Epidermal melanocyte (primary cell): Measurements from ENCODE around the gene SPATA25.
"Not testable (repeated sequence)": the region's sequence is repeated elsewhere in the genome, so short reads cannot be mapped to it uniquely, and the experiment has no call there.

Experiments
- DNase-seq: peaks from one replicate; pipeline ENCODE4 v3.0.0; 2011; ENCODE audit warnings: low spot score; ENCODE audit not compliant: insufficient read length

The SPATA25 gene

DNA sequence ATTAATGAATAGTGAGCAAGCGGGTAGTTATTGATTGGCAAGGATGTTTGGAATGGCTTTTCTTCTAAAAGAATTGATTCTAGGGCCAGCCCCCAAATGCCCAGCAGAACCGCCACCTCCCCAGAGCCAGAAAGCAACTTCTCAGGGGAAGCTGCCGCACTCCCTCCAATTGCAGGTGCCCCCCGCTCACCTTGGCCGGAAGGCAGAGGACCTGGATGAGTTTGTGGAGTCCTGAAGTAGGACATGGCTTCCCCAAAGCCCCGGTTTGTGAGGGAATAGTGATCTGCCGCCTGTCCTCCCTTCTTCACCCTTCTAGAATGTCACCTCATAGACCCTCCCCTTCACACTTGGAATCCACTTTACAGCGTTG, at the start of gene SPATA25:
Gene SPATA25 (minus strand): TSS at position 277 of the 370 bp plus-strand sequence. CDS start 32 bp downstream, at position 245.
- DNase-seq: no peak

DNA sequence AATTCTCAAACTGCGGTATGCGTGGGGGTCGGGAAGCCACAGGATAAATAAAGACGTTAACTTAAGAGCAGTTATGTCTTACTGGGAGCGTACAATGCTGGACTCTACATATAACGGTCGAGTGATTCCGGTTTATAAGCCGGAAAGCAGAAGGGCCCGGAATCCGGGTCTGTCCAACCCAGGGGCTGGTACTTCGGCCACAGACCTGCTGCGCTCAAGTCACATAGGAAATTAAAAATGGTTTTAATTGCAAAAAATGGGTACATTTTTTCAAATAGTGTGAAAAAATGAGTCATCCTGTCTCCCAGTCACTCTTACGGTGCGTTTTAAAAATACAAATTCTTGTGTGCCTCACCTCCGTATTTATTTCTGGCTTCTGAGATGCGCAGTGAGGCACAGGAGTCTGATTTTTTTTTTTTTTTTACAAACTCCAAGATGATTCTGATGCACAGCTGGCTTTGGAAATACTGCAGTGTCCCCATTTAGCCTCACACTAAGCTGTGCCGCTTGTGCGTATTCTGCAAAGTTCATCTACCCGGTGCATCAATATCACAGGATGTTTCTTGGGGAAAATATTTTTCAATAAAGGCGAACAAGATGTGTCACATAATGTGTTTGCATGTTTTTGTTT, 48.1 kb upstream of the SPATA25 start:
- no peak for DNase-seq

- DNase-seq: peak; percentile 100
Observed at GRCh38 chr20:45934586-45935415, 47.4 kb upstream of the SPATA25 start, which contains the start of gene PCIF1. PCIF1 (plus strand) TSS chr20:45934683; CDS start chr20:45939000, 4,317 bp downstream.

GRCh38 chr20:45934046-45934585, 46.7 kb upstream of the SPATA25 start:
- no peak for DNase-seq

DNA sequence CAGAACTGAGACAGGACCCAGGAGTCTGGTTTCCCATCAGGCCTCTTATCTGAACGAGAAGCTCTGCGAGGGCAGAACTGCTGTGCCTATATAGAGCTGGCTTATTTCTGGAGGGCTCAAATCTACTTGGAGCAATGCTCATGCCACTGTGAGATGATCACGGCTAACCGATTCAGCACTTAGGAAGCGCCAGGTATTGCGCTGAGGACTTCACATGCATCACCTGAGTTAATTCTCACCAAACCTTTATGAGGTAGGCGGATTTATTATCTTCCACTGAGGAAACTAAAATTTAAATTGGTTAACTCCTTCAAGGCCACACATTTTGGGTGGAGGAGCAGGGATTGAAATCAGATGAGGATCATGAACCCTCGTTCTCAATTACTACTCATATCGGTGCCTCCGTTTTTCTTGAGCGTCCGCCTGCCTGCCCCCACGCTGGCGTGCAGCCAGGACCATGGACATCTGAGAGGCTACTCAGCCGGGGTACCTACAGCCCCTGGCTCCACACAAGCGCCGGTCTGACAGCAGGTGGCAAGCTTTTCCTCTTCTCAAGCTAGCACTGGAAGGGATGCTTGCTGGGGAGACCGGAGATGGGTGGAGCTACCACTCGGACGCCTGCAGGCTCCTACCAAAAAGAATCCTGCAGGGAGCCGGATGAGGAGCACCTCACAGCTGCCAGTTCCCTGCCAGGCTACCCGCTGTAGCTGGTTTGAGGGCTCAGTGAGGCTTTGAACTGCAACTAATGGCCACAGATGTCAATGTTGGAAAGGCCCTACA, 46.0 kb upstream of the SPATA25 start:
- peak; percentile 69 for DNase-seq

- not testable (repeated sequence) for DNase-seq
Observed at GRCh38 chr20:45931680-45932079, 44.3 kb upstream of the SPATA25 start.

GRCh38 chr20:45927071-45927878, 39.9 kb upstream of the SPATA25 start:
- no peak for DNase-seq

DNA sequence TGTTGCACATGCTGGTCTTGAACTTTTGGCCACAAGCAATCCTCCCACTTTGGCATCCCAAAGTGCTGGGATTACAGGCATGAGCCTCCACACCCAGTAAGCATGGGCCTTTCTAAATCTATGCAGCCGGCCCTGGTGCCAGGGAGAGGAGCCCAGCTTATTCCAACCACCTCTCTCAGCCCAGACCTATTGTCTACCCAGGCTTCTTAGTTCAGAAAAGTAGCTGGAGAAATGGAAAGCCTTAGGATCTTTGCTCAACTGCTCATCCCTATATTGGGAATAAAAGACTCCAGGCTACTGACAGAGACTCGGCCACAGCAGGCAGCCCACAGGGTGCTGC, 39.3 kb upstream of the SPATA25 start:
- DNase-seq: no peak

DNA sequence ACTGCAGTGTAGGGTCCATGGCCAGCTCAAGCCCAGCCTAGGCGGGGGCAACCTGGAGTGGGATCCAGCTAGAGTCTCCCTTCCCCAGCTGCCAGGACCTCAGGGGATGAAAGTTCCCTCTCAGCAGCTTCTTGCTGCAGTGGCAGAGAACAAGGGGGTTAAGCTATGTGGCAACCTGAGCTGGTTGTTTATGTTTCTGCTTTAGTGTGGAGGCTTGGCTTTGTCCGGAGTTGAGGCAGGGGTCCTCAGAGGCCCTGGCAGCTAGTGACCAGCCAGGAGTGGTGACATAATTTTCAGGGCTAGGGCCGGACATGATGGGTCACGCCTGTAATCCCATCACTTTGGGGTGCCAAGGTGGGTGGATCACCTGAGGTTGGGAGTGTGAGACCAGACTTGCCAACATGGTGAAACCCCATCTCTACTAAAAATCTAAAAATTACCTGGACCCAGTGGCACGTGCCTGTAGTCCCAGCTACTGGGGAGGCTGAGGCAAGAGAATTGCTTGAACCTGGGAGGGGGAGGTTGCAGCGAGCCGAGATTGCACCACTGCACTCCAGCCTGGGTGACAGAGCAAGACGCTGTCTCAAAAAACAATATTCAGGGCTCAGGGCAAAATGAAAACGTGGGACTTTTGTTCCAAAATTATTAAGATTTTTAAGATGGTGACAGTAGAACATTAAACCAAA, 38.5 kb upstream of the SPATA25 start:
- no peak for DNase-seq

DNA sequence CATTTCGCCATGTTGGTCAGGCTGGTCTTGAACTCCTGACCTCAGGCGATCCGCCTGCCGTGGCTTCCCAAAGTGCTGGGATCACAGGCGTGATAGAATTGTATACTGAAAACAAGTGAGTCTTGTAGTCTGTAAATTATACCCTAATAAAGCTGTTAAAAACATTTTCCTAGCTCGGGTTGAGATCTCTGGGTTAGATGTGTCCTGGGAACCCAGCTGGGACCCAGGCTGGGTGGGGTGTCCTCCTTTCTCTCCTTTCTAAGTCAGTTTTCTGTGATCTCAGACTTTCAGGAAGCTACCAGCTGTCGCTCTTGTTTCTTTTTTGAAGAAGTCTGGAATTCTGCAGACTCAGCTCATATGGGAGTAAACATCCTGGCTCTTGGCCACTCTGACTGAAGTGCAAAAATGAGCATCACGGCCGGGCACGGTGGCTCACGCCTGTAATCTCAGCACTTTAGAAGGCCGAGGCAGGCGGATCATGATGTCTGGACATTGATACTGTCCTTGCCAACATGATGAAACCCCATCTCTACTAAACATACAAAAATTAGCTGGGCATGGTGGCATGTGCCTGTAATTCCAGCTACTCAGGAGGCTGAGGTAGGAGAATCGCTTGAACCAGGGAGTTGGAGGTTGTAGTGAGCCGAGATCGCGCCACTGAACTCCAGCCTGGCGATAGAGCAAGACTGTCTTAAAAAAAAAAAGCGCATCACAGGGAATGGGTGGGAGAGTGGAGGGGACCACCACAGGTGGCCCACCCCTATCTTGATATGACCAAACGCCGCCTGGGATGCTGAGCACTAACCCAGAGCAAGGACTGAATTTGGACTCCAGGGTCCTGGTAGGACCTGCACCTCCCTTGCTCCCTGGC, 37.2 kb upstream of the SPATA25 start:
- DNase-seq: peak; percentile 36

DNA sequence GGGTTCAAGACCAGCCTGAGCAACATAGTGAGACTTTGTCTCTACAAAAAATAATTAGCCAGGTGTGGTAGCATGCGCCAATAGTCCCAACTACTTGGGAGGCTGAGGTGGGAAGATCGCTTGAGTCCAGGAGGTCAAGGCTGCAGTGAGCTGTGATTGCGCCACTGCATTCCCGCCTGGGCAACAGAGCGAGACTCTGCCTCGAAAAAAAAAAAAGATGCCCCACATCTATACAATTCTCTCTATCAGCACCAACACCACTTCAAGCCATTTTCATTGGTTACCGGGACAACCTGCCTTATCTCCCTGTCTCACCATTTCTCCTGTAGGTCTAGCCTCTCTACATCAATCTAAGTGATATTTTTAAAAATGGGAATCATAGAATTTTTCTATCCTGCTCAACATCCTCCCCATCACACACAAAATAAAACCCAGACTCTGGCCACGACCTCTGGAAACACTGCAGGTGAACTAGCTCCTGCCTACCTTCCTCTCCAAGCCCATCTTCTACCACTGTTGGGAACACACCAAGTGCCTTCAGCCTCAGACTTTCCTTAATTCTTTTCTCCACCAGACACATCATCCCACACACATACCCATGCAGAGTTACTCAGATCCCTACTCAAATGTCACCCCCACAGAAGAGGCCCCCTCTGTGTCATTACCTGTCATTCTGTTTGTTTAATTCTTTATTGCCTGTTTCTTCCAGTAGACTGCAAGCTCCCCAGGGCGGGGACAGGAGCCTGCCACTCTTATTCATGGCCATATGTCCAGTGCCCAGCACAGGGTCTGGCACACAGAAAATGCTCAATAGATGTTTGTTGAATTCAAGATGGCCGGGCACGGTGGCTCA, 34.1 kb upstream of the SPATA25 start:
- DNase-seq: no peak

DNA sequence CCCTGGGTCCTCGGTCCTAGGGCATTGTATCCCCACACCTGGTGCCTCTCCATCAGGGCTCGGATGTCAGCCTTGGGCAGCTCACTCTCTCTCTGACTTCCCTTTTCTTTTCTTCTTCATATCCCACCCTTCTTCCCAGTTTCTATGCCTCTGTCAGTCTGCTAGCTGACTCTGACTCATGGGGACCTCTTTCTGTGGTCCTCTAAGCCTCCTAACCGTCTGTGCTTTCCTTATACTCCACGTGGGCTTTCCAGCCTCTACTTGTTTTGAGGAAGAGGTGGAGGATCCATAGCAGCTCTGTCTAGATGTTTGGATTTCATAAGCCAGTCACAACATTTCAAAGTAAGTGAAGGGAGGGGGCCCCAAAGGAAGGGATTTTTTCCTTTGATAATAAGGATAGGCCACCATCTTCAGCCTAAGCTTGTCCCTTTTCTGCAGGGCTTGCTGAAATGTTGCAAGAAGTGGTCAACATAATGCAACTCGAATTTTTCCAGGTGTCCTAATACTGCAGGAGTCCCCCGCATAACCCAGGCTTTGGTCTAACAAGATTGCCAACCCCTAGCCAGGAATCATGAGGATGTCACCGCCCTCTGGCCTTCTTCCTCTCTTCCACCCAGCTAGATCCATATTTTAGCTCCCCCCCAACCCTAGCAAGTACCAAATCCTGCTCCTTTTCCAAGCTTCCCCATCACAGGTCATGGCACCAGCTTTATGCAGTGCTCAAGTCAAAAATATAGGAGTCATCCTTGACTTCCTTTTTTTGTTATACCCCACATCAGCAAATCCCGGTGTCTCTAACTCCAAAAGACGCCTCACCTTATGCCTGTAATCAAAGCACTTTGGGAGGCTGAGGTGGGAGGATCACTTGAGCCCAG, 33.3 kb upstream of the SPATA25 start:
- DNase-seq: no peak

GRCh38 chr20:45919542-45920399, 32.3 kb upstream of the SPATA25 start:
- no peak for DNase-seq

DNA sequence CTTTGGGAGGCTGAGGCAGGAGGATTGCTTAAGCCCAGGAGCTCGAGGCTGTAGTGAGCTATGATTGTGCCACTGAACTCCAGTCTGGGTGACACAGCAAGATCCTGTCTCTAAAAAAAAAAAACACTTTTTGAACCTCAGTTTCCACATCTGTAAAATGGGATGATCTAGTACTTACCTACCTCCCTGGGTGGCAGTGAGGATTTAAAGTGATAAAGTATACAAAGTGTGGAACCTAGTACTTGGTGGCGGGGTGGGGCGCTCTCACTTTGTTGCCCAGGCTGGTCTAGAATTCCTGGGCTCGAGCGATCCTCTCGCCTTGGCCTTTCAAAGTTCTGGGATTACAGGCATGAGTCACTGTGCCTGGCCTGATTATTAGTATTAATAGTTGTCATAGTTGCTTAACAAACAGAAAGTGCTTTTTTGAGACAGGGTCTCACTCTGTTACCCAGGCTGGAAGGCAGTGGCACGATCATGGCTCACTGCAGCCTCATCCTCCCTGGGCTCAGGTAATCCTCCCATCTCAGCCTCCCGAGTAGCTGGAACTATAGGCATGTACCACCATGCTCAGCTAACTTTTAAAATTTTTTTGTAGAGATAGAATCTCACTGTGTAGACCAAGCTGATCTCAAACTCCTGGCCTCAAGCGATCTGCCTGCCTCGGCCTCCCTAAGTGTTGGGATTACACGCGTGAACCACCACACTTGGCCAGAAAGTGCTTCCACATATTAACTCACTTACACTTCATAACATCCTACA, 31.5 kb upstream of the SPATA25 start:
- DNase-seq: no peak

GRCh38 chr20:45918182-45918737, 30.8 kb upstream of the SPATA25 start:
- no peak for DNase-seq

DNA sequence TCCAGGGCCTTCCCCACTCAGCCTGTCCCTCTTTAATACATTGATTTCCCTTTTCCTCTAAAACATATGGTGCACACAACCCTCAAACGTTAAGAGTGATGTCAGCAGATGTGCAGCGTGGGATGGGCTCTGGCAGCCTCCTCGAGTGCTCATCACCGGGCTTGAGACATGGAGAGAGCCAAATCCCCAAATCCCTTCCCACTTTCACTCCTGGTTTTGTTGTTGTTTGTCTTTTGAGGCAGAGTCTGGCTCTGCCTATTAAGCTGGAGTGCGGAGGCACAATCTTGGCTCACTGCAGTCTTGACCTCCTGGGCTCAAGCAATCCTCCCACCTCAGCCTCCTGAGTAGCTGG, 30.3 kb upstream of the SPATA25 start:
- DNase-seq: no peak
